DOHH2 (cell line): Measurements from ENCODE around the gene NASP.

Experiments
- EZH2phosphoT487 ChIP-seq: fragments of 200-600 bp; sonication (generic); IDR thresholded peaks from 2 replicates; pipeline ENCODE4 v1.6.1; 2017; ENCODE audit warnings: borderline replicate concordance, mild to moderate bottlenecking, antibody characterized with exemption, low read length, moderate library complexity, mixed read lengths
- TF ChIP-seq, protein P1 (sequence below): fragments of 200-600 bp; sonication (generic); IDR thresholded peaks from one replicate; pipeline ENCODE4 v1.5.1; 2014; ENCODE audit warnings: antibody characterized with exemption, mild to moderate bottlenecking, low read depth, low read length; ENCODE audit not compliant: poor library complexity, severe bottlenecking

DNA sequence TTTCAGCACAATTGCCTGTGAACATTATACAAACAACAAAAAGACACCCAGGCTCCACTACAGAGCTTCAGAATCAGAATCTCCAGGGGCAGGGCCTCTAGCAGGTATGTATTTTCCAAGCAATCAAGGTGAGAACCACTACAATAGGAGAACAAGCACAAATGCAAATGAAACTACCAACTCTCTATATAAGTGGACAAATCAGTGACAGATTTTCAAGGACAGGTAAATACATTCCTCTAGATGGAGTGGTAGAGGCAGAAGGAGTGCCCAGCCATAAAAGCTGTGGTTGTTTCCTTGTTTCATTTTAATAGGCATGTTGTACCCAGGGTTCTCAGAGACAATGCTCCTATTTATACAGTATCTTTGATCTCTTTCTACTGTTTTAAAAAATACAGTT is 60.1 kb downstream of the NASP start:
- TF ChIP-seq, protein P1, sequence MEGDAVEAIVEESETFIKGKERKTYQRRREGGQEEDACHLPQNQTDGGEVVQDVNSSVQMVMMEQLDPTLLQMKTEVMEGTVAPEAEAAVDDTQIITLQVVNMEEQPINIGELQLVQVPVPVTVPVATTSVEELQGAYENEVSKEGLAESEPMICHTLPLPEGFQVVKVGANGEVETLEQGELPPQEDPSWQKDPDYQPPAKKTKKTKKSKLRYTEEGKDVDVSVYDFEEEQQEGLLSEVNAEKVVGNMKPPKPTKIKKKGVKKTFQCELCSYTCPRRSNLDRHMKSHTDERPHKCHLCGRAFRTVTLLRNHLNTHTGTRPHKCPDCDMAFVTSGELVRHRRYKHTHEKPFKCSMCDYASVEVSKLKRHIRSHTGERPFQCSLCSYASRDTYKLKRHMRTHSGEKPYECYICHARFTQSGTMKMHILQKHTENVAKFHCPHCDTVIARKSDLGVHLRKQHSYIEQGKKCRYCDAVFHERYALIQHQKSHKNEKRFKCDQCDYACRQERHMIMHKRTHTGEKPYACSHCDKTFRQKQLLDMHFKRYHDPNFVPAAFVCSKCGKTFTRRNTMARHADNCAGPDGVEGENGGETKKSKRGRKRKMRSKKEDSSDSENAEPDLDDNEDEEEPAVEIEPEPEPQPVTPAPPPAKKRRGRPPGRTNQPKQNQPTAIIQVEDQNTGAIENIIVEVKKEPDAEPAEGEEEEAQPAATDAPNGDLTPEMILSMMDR, result no peak
- no peak for TF ChIP-seq EZH2phosphoT487
